Right lobe of liver (tissue), 6 donors: ENCODE measurements around the gene TBL2. TPM values are rescaled to one million over a fixed set of nuclear protein-coding genes. Genes with fewer than 3 reads are reported as not detected.

Experiments used
- ATAC-seq, 4 donors: fragments of 200-7000 bp; cut with Tn5 transposase; one replicate each; pipeline ENCODE4 v1.9.1; 2020; ENCODE audit warnings: mild to moderate bottlenecking in 4 of 4, moderate library complexity in 4 of 4
- DNase-seq, 3 donors: peaks; one replicate each; pipeline ENCODE4 v3.0.0-alpha.2; 2020
- H3K27ac ChIP-seq, 3 donors: fragments of 200-600 bp; one replicate each; pipeline ENCODE4 v1.8.0; 2022
- H3K27me3 ChIP-seq, 2 donors: fragments of 200-600 bp; one replicate each; pipeline ENCODE4 v1.8.0; 2022
- H3K36me3 ChIP-seq, 4 donors: fragments of 200-600 bp; sonication (generic) in 1 of 4; one replicate each; pipeline versions ENCODE4 v1.5.1 to v1.8.0; 2017 to 2022; ENCODE audit warnings: control low read depth in 1 of 4
- H3K4me1 ChIP-seq, 4 donors: fragments of 200-600 bp; sonication (generic) in 1 of 4; one replicate each; pipeline versions ENCODE4 v1.5.1 to v1.8.0; 2017 to 2022; ENCODE audit warnings: control low read depth in 1 of 4
- H3K4me3 ChIP-seq, 3 donors: fragments of 200-600 bp; one replicate each; pipeline ENCODE4 v1.8.0; 2022
- H3K9me3 ChIP-seq, 4 donors: fragments of 200-600 bp; sonication (generic) in 1 of 4; one replicate each; pipeline versions ENCODE4 v1.5.1 to v1.8.0; 2017 to 2022; ENCODE audit warnings: control low read depth in 1 of 4
- POLR2A ChIP-seq: fragments of 450-650 bp; IDR thresholded peaks from one replicate; pipeline ENCODE4 v1.6.1; 2017; ENCODE audit warnings: antibody characterized with exemption, mild to moderate bottlenecking
- WGBS: methylation state at CpG from one replicate; pipeline ENCODE4 v1.1.6; 2018; ENCODE audit warnings: low coverage, low lambda C conversion rate; ENCODE audit not compliant: insufficient coverage; ENCODE audit errors: missing lambda C conversion rate; 5-methylcytosine and 5-hydroxymethylcytosine counted together
- intact Hi-C, 2 donors: fragments of 100-400 bp; cut with DNase I; formaldehyde crosslinking; loops; one replicate each; pipeline versions ENCODE4 v1.11.2 to v1.14.1; 2022
- total RNA-seq, 6 experiments: library from RNA; depleted of rRNA in 2 of 6; stranded (reverse); fragments of >200 nt in 2 of 6; fragmentation: NEBNext Ultra II Directional in 3 of 6; extraction: Animal tissue kit (Norgen Biotek cat#: 25700) in 3 of 6; gene quantifications; one replicate each; pipeline versions ENCODE4 v1.1.0 to v1.2.4, GENCODE V29; 2016 to 2023
- TF ChIP-seq, protein P1 (sequence below), 4 donors: fragments of 200-600 bp in 3 of 4; fragments of 450-650 bp in 1 of 4; IDR thresholded peaks; one replicate each; pipeline versions ENCODE4 v1.5.1 to v1.8.0; 2016 to 2022; ENCODE audit warnings: antibody characterized with exemption in 4 of 4, mild to moderate bottlenecking in 2 of 4
- donor health status: DM: no; HTN: yes; CAD: no.
- donor health status: DM: no; HTN: no; CAD: no.
- donor health status: DM: no; HTN: no; CAD: no.
- donor health status: DM: no; HTN: yes; CAD: no.
- donor health status: DM: no; HTN: yes; CAD: no.

TBL2 gene
- total RNA-seq, 6 experiments from 2014 or later: 12.3 to 31.1 (median 16.6) TPM

DNA sequence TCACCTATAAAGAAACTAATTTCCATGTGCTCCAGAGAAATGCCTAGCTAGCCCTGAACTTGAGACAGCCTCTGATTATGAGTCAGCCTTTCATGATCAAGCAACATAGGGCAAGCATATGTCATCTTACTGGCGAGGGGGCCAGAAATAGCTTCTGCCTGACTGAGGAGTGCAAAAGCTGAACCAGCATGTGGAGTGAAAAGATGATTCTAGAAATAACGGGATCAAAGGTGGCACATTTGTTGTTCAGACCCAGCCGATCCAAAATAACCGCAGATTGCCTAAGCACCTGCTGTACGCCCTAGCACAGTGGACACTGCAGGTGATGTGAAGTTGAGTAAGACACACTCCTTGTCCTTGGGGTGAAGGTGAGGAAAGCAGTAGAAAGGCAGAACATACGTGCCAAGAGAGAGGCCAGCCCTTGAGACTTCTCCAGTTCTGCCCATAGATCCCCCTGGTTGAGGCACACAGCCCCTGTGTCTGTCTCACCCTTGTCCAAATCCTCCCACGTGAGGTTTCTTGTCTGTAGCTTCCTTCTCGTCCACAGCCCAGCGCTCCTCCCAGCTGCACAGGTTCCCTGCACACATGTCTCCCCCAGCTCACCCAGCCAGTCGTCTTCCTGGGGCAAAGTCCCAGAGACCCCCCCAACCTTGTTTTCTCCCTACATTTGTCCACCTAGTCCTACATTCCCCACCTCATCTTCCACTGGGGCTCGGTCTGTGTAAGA, 18.1 kb downstream of the TBL2 start:
- 30% methylated on average over 10 of the region's 11 CpGs for WGBS
- Histone ChIP-seq H3K36me3 (peaks cover 0 to 2% (median 0%) of the 10 kb centered on the region in 4 donors), H3K27ac (no peak overlapping the region), H3K4me3 (no peak overlapping the region), H3K27me3 (no peaks in the 10 kb centered on the region), H3K4me1 (peaks cover 0 to 14% (median 8%) of the 10 kb centered on the region in 4 donors), H3K9me3 (no peaks in the 10 kb centered on the region)
- TF ChIP-seq, protein P1, sequence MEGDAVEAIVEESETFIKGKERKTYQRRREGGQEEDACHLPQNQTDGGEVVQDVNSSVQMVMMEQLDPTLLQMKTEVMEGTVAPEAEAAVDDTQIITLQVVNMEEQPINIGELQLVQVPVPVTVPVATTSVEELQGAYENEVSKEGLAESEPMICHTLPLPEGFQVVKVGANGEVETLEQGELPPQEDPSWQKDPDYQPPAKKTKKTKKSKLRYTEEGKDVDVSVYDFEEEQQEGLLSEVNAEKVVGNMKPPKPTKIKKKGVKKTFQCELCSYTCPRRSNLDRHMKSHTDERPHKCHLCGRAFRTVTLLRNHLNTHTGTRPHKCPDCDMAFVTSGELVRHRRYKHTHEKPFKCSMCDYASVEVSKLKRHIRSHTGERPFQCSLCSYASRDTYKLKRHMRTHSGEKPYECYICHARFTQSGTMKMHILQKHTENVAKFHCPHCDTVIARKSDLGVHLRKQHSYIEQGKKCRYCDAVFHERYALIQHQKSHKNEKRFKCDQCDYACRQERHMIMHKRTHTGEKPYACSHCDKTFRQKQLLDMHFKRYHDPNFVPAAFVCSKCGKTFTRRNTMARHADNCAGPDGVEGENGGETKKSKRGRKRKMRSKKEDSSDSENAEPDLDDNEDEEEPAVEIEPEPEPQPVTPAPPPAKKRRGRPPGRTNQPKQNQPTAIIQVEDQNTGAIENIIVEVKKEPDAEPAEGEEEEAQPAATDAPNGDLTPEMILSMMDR (IDR thresholded peaks at IDR 0.05): no peak
- TF ChIP-seq POLR2A: no peak
- ATAC-seq (peak in 1 of 4 donors; percentile 28), DNase-seq (no peak)
- intact Hi-C loops: no loop called here

DNA sequence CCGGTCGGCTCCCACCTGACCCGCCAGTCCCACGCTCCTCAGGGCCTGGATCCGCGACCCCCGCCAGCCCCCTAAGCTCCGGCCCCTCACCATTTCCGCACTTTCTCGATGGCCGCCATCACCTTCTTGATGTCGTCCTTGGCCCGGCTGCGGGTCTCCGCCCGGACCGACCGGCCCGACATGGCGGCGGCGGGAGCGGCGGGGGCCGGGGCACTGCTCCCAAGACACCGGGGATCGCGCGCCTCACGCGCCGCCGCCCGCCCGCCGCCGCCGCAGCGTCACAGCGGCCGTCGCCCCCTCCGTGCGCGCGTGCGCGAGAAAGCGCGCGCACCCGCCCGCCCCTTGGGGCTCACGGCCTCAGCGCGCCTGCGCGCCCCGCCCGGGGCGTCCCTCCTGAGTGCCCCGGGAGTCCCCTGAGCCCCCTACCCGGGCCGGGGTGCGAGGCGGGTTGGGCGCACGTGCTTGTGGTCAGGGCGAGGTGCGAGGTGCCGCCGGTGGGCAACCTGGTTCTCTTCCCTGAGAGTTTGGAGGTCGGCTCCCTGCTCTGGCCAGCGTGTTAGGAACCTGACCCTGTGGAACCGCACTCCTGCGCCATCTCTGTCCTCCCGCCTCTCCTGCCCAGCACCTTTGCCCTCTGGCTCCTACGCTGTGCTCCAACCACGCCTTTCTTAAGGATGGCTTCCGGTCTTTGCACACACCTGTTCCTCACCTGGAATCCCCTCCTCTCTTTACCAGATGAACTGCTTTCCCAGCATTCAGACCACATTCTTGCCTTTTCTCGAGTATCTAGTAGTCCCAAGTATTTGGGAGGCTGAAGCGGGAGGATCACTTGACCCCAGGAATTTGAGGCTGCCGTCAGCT, 20.8 kb downstream of the TBL2 start, which contains the start of gene BCL7B:
TSS of gene BCL7B (minus strand) at position 294 of the 861 bp plus-strand sequence. CDS start at position 182, 112 bp downstream.
- WGBS: 6% methylated on average over 12 of the region's 83 CpGs

DNA sequence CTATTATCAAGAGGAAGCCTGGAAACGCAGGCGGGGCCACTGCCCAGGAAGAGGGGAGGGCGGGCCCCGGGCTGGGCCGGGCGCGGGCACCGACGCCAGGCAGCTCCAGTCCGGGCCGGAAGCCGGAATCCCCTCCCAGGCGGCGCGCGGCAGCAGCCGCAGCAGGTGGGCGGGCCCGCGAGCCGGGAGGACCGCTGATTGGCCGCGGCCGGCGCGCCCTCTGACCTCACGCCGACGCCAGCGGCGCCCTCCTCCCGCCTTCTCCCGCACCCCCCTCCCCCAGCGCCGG, 21.3 kb downstream of the TBL2 start:
- no CpG with 5 or more reads among the region's 36 CpGs for WGBS
- no peak for TF ChIP-seq POLR2A
- TF ChIP-seq, protein P1 (IDR thresholded peaks at IDR 0.05): no peak
- peaks cover 0 to 28% (median 4%) of the 10 kb centered on the region in 4 donors for H3K36me3 ChIP-seq
- H3K9me3 ChIP-seq: no peaks in the 10 kb centered on the region
- peak; percentile 96 to 97 (median 96) for DNase-seq
- peaks cover 0 to 16% (median 8%) of the 10 kb centered on the region in 4 donors for H3K4me1 ChIP-seq
- H3K4me3 ChIP-seq: peak overlapping the region; percentile 58 to 69 (median 68)
- intact Hi-C loops: loop anchor here (5.0 kb wide), 1 partner anchor 35 kb away; the partner anchor contains the start of gene BAZ1B (in 2 of the 2)
- H3K27me3 ChIP-seq: no peaks in the 10 kb centered on the region
- peak overlapping the region; percentile 90 to 97 (median 93) for H3K27ac ChIP-seq
- ATAC-seq: peak; percentile 92 to 98 (median 94)

More for the DNA sequence above, 20.8 kb downstream of the TBL2 start, which contains the start of gene BCL7B:
- intact Hi-C loops: loop anchor here (5.0 kb wide), 1 partner anchor 35 kb away; the partner anchor contains the start of gene BAZ1B (in 2 of the 2)
- DNase-seq (peak; percentile 77 to 82 (median 80)), ATAC-seq (peak; percentile 69 to 78 (median 74))
- H3K36me3 ChIP-seq: peaks cover 0 to 22% (median under 1%) of the 10 kb centered on the region in 4 donors
- no peaks in the 10 kb centered on the region for H3K9me3 ChIP-seq
- H3K4me1 ChIP-seq: peaks cover 0 to 16% (median 8%) of the 10 kb centered on the region in 4 donors
- TF ChIP-seq, protein P1 (IDR thresholded peaks at IDR 0.05): no peak
- peak; percentile 88 for TF ChIP-seq POLR2A
- peak within 1 kb of the TSS; percentile 58 to 69 (median 68) for H3K4me3 ChIP-seq
- no peaks in the 10 kb centered on the region for H3K27me3 ChIP-seq
- H3K27ac ChIP-seq: peak within 1 kb of the TSS; percentile 90 to 97 (median 93)
